ENCODE results near the gene UBR4. TPM values are rescaled to one million over a fixed set of nuclear protein-coding genes. Genes with fewer than 3 reads are reported as not detected.

Gene UBR4
- total and polyA plus RNA-seq, 11 donors = 44.8 to 150 (median 87.2) TPM

GRCh38 chr1:19124273-19124672, 85.8 kb downstream of the UBR4 start:
- intact Hi-C loops (cut with DNase I) = no loop called here
- TF ChIP-seq POLR2A (IDR thresholded peaks at IDR 0.05) (no peak), CTCF (IDR thresholded peaks at IDR 0.05) (no peak)
- DNase-seq (no peak), ATAC-seq (no peak)
- WGBS, 4 donors = 81 to 90% (median 87%) methylated on average over 5 of the region's 5 CpGs
- Histone ChIP-seq H3K27ac (peak overlapping the region in 2 of 12 donors; percentile 32 to 64), H3K36me3 (peaks cover 15 to 100% (median 100%) of the 10 kb centered on the region in 9 donors), H3K4me3 (no peak overlapping the region), H3K4me1 (peaks cover 0 to 26% (median 8%) of the 10 kb centered on the region in 12 donors), H3K9me3 (no peaks in the 10 kb centered on the region), H3K27me3 (no peaks in the 10 kb centered on the region)

- Histone ChIP-seq H3K4me3 (no peak overlapping the region), H3K4me1 (peaks cover 0 to 24% (median 8%) of the 10 kb centered on the region in 12 donors), H3K27me3 (no peaks in the 10 kb centered on the region), H3K9me3 (no peaks in the 10 kb centered on the region), H3K36me3 (peaks cover 15 to 100% (median 100%) of the 10 kb centered on the region in 9 donors), H3K27ac (peak overlapping the region in 2 of 12 donors; percentile 23 to 64)
- DNase-seq (peak in 4 of 5 donors; percentile 16 to 63 (median 38)), ATAC-seq (peak; percentile 78 to 85 (median 80))
- 15 to 22% (median 17%) methylated on average over 1 of the region's 1 CpG for WGBS, 4 donors
- intact Hi-C loops (cut with DNase I) = no loop called here
- TF ChIP-seq CTCF (IDR thresholded peaks at IDR 0.05) (no peak), POLR2A (IDR thresholded peaks at IDR 0.05) (no peak)
Measured at GRCh38 chr1:19123837-19124236, 86.2 kb downstream of the UBR4 start.

GRCh38 chr1:19122668-19123067, 87.4 kb downstream of the UBR4 start:
- H3K4me1 ChIP-seq = peaks cover 0 to 24% (median 8%) of the 10 kb centered on the region in 12 donors
- peak; percentile 89 to 92 (median 90) for ATAC-seq
- peak overlapping the region in 3 of 12 donors; percentile 31 to 64 (median 35) for H3K27ac ChIP-seq
- WGBS, 4 donors = 62 to 78% (median 68%) methylated on average over 10 of the region's 10 CpGs
- H3K27me3 ChIP-seq = no peaks in the 10 kb centered on the region
- H3K36me3 ChIP-seq = peaks cover 11 to 100% (median 100%) of the 10 kb centered on the region in 9 donors
- no peak for TF ChIP-seq CTCF (IDR thresholded peaks at IDR 0.05)
- no peak for TF ChIP-seq POLR2A (IDR thresholded peaks at IDR 0.05)
- peak in 4 of 5 donors; percentile 28 to 74 (median 48) for DNase-seq
- no peaks in the 10 kb centered on the region for H3K9me3 ChIP-seq
- H3K4me3 ChIP-seq = no peak overlapping the region
- intact Hi-C loops (cut with DNase I) = no loop called here

DNA sequence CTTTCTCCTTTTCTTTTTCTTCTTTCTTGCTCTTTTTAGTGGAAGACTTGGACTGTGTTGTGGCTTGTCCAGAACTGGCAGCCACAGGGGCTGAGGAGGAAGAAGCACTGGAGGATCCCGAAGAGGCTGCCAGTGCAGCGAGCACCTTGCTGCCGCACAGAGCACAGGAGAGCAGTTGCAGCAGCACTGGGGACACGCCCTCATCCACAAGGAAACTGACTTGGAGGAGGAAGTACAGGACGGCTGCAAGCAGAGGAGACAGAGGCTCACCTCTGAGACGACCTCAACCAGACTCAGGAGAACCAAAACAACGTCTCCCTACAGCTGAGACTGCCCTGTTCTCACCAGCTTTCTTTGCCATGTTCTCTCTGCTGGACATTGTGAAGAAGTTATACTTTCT, 88.9 kb downstream of the UBR4 start:
- no peak overlapping the region for H3K4me3 ChIP-seq
- no peak for TF ChIP-seq POLR2A (IDR thresholded peaks at IDR 0.05)
- no peak for TF ChIP-seq CTCF (IDR thresholded peaks at IDR 0.05)
- peaks cover 9 to 100% (median 100%) of the 10 kb centered on the region in 9 donors for H3K36me3 ChIP-seq
- no peaks in the 10 kb centered on the region for H3K9me3 ChIP-seq
- intact Hi-C loops (cut with DNase I) = no loop called here
- ATAC-seq (no peak), DNase-seq (no peak)
- peaks cover 0 to 24% (median 8%) of the 10 kb centered on the region in 12 donors for H3K4me1 ChIP-seq
- no peak overlapping the region for H3K27ac ChIP-seq
- 76 to 82% (median 79%) methylated on average over 7 of the region's 7 CpGs for WGBS, 4 donors
- no peaks in the 10 kb centered on the region for H3K27me3 ChIP-seq
